Coronary artery (tissue), 2 donors: ENCODE measurements around the gene STRN4.
A peak's percentile ranks its signal among the peaks of the same experiment; 100 is the strongest.

ENCODE experiments used
- DNase-seq: peaks from one replicate; pipeline ENCODE4 v3.0.0-alpha.2; 2017; ENCODE audit warnings: low spot score
- H3K27ac ChIP-seq, 2 donors: fragments of 200-600 bp; sonication (generic); one replicate each; pipeline ENCODE4 v1.5.1; 2016 to 2019
- H3K4me3 ChIP-seq: fragments of 200-600 bp; sonication (generic); 2 replicates; pipeline ENCODE4 v1.5.1; 2016; ENCODE audit warnings: mild to moderate bottlenecking, moderate library complexity
- CTCF ChIP-seq: fragments of 200-600 bp; sonication (generic); IDR thresholded peaks from one replicate; pipeline ENCODE4 v1.5.1; 2019; ENCODE audit warnings: antibody characterized with exemption

STRN4 gene

GRCh38 chr19:46710687-46711086 is 35.6 kb downstream of the STRN4 start:
- TF ChIP-seq CTCF: no peak
- Histone ChIP-seq H3K4me3 (no peak overlapping the region), H3K27ac (no peak overlapping the region)
- no peak for DNase-seq

GRCh38 chr19:46704379-46705076 is 41.7 kb downstream of the STRN4 start:
- peak; percentile 97 for TF ChIP-seq CTCF
- no peak for DNase-seq
- no peak overlapping the region for H3K4me3 ChIP-seq
- no peak overlapping the region for H3K27ac ChIP-seq

GRCh38 chr19:46700704-46701103 is 45.5 kb downstream of the STRN4 start:
- Histone ChIP-seq H3K27ac (no peak overlapping the region), H3K4me3 (no peak overlapping the region)
- no peak for TF ChIP-seq CTCF
- no peak for DNase-seq

- Histone ChIP-seq H3K27ac (no peak overlapping the region), H3K4me3 (no peak overlapping the region)
- TF ChIP-seq CTCF: no peak
- no peak for DNase-seq
These were observed 47.6 kb downstream of the STRN4 start for GRCh38 chr19:46698395-46699321.

GRCh38 chr19:46697204-46697960 is 48.9 kb downstream of the STRN4 start:
- peak overlapping the region in 1 of 2 donors; percentile 28 for H3K27ac ChIP-seq
- TF ChIP-seq CTCF: no peak
- peak; percentile 85 for DNase-seq
- peak overlapping the region; percentile 23 for H3K4me3 ChIP-seq

- H3K27ac ChIP-seq: peak overlapping the region in 1 of 2 donors; percentile 28
- H3K4me3 ChIP-seq: no peak overlapping the region
- no peak for TF ChIP-seq CTCF
- no peak for DNase-seq
These were observed 49.4 kb downstream of the STRN4 start for GRCh38 chr19:46696866-46697203.
